Astrocyte (in vitro differentiated cells and primary cell): ENCODE data around the gene IFI30. TPM values are rescaled to one million over a fixed set of nuclear protein-coding genes. Genes with fewer than 3 reads are reported as not detected.

Experiments
- DNase-seq: peaks from one replicate; pipeline ENCODE4 v3.0.0-alpha.2; 2010; ENCODE audit warnings: low read depth
- FAIRE-seq: peaks from 2 replicates; lab custom pipeline; 2011; peaks lifted over from hg19 to GRCh38; lab: Jason Lieb, UNC
- H2AFZ ChIP-seq: 2 replicates; pipeline ENCODE4 v1.6.0; 2012; ENCODE audit warnings: low read depth, low read length, inconsistent platforms
- H3K27ac ChIP-seq: 2 replicates; pipeline ENCODE4 v1.5.1; 2011; ENCODE audit warnings: low read depth, low read length, inconsistent platforms
- H3K27me3 ChIP-seq: 2 replicates; pipeline ENCODE4 v1.6.0; 2011; ENCODE audit warnings: low read length, inconsistent platforms; ENCODE audit not compliant: insufficient read depth
- H3K36me3 ChIP-seq: 2 replicates; pipeline ENCODE4 v1.5.1; 2011; ENCODE audit warnings: low read length, inconsistent platforms; ENCODE audit not compliant: insufficient read depth
- H3K4me1 ChIP-seq: 2 replicates; pipeline ENCODE4 v1.5.1; 2011; ENCODE audit warnings: low read length, inconsistent platforms; ENCODE audit not compliant: insufficient read depth
- H3K4me2 ChIP-seq: 2 replicates; pipeline ENCODE4 v1.6.0; 2012; ENCODE audit warnings: low read length, inconsistent platforms
- H3K4me3 ChIP-seq: 2 replicates; pipeline ENCODE4 v1.5.1; 2011; ENCODE audit warnings: low read depth, mild to moderate bottlenecking, low read length, inconsistent platforms; ENCODE audit not compliant: insufficient read depth
- H3K79me2 ChIP-seq: 2 replicates; pipeline ENCODE4 v1.6.0; 2012; ENCODE audit warnings: mild to moderate bottlenecking, low read length, inconsistent platforms; ENCODE audit not compliant: insufficient read depth
- H3K9ac ChIP-seq: 2 replicates; pipeline ENCODE4 v1.6.0; 2012; ENCODE audit warnings: mild to moderate bottlenecking, low read length, inconsistent platforms
- H3K9me3 ChIP-seq: 2 replicates; pipeline ENCODE4 v1.5.1; 2012; ENCODE audit warnings: low read depth, mild to moderate bottlenecking, low read length, inconsistent platforms; ENCODE audit not compliant: insufficient read depth
- H4K20me1 ChIP-seq: 2 replicates; pipeline ENCODE4 v1.6.0; 2012; ENCODE audit warnings: low read length, inconsistent platforms; ENCODE audit not compliant: insufficient read depth
- H3K27ac Mint-ChIP-seq: one replicate; pipeline ENCODE4 v1.8.0; 2021; ENCODE audit warnings: mild to moderate bottlenecking, mixed read lengths; ENCODE audit not compliant: unreplicated experiment
- H3K27me3 Mint-ChIP-seq: one replicate; pipeline ENCODE4 v1.8.0; 2021; ENCODE audit warnings: low read depth, mixed read lengths; ENCODE audit not compliant: unreplicated experiment
- H3K36me3 Mint-ChIP-seq: one replicate; pipeline ENCODE4 v1.8.0; 2021; ENCODE audit warnings: low read depth, mixed read lengths; ENCODE audit not compliant: unreplicated experiment
- H3K4me1 Mint-ChIP-seq: one replicate; pipeline ENCODE4 v1.8.0; 2021; ENCODE audit warnings: low read depth, mixed read lengths; ENCODE audit not compliant: unreplicated experiment
- H3K4me3 Mint-ChIP-seq: one replicate; pipeline ENCODE4 v1.8.0; 2021; ENCODE audit warnings: mild to moderate bottlenecking, moderate library complexity, mixed read lengths; ENCODE audit not compliant: unreplicated experiment
- H3K9me3 Mint-ChIP-seq: one replicate; pipeline ENCODE4 v1.8.0; 2021; ENCODE audit warnings: mild to moderate bottlenecking, mixed read lengths; ENCODE audit not compliant: unreplicated experiment
- CTCF ChIP-seq: IDR thresholded peaks from 2 replicates; pipeline ENCODE4 v1.5.1; 2011; ENCODE audit warnings: low read depth, mild to moderate bottlenecking, inconsistent platforms, low read length, moderate library complexity; ENCODE audit not compliant: insufficient read depth
- EZH2 ChIP-seq: IDR thresholded peaks from 2 replicates; pipeline ENCODE4 v1.6.1; 2012; ENCODE audit warnings: mild to moderate bottlenecking, low read length, inconsistent platforms; ENCODE audit not compliant: insufficient read depth
- total RNA-seq: library from RNA; stranded (reverse); gene quantifications from 2 replicates; pipeline ENCODE4 v1.2.1, GENCODE V29; 2021

IFI30 gene
- total RNA-seq, 1 donor from 2014 or later, result 2.3 TPM

GRCh38 chr19:18218600-18218999, 45.0 kb downstream of the IFI30 start:
- Mint-ChIP-seq H3K27ac (no peak overlapping the region), H3K4me1 (peaks cover 10% of the 10 kb centered on the region), H3K4me3 (no peak overlapping the region), H3K36me3 (peaks cover 3% of the 10 kb centered on the region), H3K27me3 (peaks cover 18% of the 10 kb centered on the region), H3K9me3 (no peaks in the 10 kb centered on the region)
- Histone ChIP-seq H3K36me3 (no peaks in the 10 kb centered on the region), H3K27ac (no peak overlapping the region), H3K9me3 (no peaks in the 10 kb centered on the region), H3K4me3 (no peak overlapping the region), H3K9ac (no peak overlapping the region), H2AFZ (no peak overlapping the region), H3K27me3 (peaks cover 2% of the 10 kb centered on the region), H4K20me1 (no peaks in the 10 kb centered on the region), H3K79me2 (no peaks in the 10 kb centered on the region), H3K4me1 (peaks cover 6% of the 10 kb centered on the region), H3K4me2 (no peak overlapping the region)
- TF ChIP-seq EZH2 (no peak), CTCF (no peak)
- FAIRE-seq, result no peak
- DNase-seq, result no peak

GRCh38 chr19:18219911-18220631, 46.5 kb downstream of the IFI30 start:
- Mint-ChIP-seq H3K36me3 (peaks cover 3% of the 10 kb centered on the region), H3K27ac (no peak overlapping the region), H3K9me3 (no peaks in the 10 kb centered on the region), H3K4me1 (peaks cover 7% of the 10 kb centered on the region), H3K4me3 (peak overlapping the region; percentile 45), H3K27me3 (peaks cover 21% of the 10 kb centered on the region)
- H3K9me3 ChIP-seq, result no peaks in the 10 kb centered on the region
- peaks cover 9% of the 10 kb centered on the region for H3K4me1 ChIP-seq
- H3K27me3 ChIP-seq, result peaks cover 5% of the 10 kb centered on the region
- H3K9ac ChIP-seq, result no peak overlapping the region
- H3K36me3 ChIP-seq, result no peaks in the 10 kb centered on the region
- DNase-seq, result no peak
- no peaks in the 10 kb centered on the region for H3K79me2 ChIP-seq
- TF ChIP-seq EZH2 (no peak), CTCF (no peak)
- H3K4me3 ChIP-seq, result no peak overlapping the region
- no peak overlapping the region for H3K27ac ChIP-seq
- no peak overlapping the region for H2AFZ ChIP-seq
- H3K4me2 ChIP-seq, result no peak overlapping the region
- H4K20me1 ChIP-seq, result no peaks in the 10 kb centered on the region
- FAIRE-seq, result no peak

- TF ChIP-seq CTCF (no peak), EZH2 (no peak)
- H3K36me3 Mint-ChIP-seq, result peaks cover 3% of the 10 kb centered on the region
- Histone ChIP-seq H3K27me3 (peaks cover 11% of the 10 kb centered on the region), H3K4me1 (peaks cover 9% of the 10 kb centered on the region), H3K79me2 (no peaks in the 10 kb centered on the region), H3K9ac (no peak overlapping the region), H3K36me3 (no peaks in the 10 kb centered on the region), H3K9me3 (no peaks in the 10 kb centered on the region), H2AFZ (no peak overlapping the region), H3K4me3 (no peak overlapping the region), H3K4me2 (no peak overlapping the region), H4K20me1 (no peaks in the 10 kb centered on the region), H3K27ac (no peak overlapping the region)
- DNase-seq (no peak), FAIRE-seq (no peak)
- H3K4me1 Mint-ChIP-seq, result peaks cover 5% of the 10 kb centered on the region
- no peaks in the 10 kb centered on the region for H3K9me3 Mint-ChIP-seq
- H3K27me3 Mint-ChIP-seq, result peaks cover 24% of the 10 kb centered on the region
- H3K4me3 Mint-ChIP-seq, result no peak overlapping the region
- H3K27ac Mint-ChIP-seq, result no peak overlapping the region
Measured at GRCh38 chr19:18220632-18221275, 47.1 kb downstream of the IFI30 start.
